DOHH2 (cell line): ENCODE results near the gene PXK.

Experiments used
- EZH2phosphoT487 ChIP-seq: fragments of 200-600 bp; sonication (generic); IDR thresholded peaks from 2 replicates; pipeline ENCODE4 v1.6.1; 2017; ENCODE audit warnings: borderline replicate concordance, mild to moderate bottlenecking, antibody characterized with exemption, low read length, moderate library complexity, mixed read lengths
- TF ChIP-seq, protein P1 (sequence below): fragments of 200-600 bp; sonication (generic); IDR thresholded peaks from one replicate; pipeline ENCODE4 v1.5.1; 2014; ENCODE audit warnings: antibody characterized with exemption, mild to moderate bottlenecking, low read depth, low read length; ENCODE audit not compliant: poor library complexity, severe bottlenecking

DNA sequence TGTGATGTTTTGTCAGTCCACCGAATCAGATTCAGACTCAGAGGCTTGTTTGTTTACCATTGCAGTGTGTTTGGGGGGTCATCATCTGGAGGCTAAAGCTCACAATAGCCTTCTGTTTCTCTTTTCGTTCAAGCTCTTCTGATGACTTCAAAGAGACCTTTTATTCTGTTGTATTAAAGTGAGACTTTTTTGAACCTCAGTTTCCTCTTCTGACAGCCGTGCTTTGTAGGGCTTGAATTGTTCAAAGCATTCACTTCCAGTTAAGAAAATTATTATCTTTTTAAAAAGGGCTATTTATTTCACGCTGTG is 1.3 kb downstream of the PXK start:
- TF ChIP-seq, protein P1, sequence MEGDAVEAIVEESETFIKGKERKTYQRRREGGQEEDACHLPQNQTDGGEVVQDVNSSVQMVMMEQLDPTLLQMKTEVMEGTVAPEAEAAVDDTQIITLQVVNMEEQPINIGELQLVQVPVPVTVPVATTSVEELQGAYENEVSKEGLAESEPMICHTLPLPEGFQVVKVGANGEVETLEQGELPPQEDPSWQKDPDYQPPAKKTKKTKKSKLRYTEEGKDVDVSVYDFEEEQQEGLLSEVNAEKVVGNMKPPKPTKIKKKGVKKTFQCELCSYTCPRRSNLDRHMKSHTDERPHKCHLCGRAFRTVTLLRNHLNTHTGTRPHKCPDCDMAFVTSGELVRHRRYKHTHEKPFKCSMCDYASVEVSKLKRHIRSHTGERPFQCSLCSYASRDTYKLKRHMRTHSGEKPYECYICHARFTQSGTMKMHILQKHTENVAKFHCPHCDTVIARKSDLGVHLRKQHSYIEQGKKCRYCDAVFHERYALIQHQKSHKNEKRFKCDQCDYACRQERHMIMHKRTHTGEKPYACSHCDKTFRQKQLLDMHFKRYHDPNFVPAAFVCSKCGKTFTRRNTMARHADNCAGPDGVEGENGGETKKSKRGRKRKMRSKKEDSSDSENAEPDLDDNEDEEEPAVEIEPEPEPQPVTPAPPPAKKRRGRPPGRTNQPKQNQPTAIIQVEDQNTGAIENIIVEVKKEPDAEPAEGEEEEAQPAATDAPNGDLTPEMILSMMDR = no peak
- TF ChIP-seq EZH2phosphoT487 = no peak
